Endothelial cell of umbilical vein (primary cell): ENCODE results near the gene SFTA2. TPM values are rescaled to one million over a fixed set of nuclear protein-coding genes. Genes with fewer than 3 reads are reported as not detected.

Source experiments
- BruUV-seq: library from RNA; stranded (reverse); fragments of 400-500 nt; replicated peaks from 2 replicates; lab custom pipeline; 2021; lab: Mats Ljungman, UMichigan
- CTCF ChIA-PET: fragments of 300-600, 350-600 bp; sonication (Branson Sonifier 250); formaldehyde crosslinking; loops from one replicate; lab custom pipeline; 2021; ENCODE audit warnings: antibody characterized with exemption, inconsistent platforms; lab: Charles Lee
- POLR2A ChIA-PET: fragments of 300-600, 350-600 bp; sonication (Branson Sonifier 250); formaldehyde crosslinking; loops from one replicate; lab custom pipeline; 2021; ENCODE audit warnings: antibody characterized with exemption, inconsistent platforms; lab: Charles Lee
- DNase-seq: peaks from one replicate; pipeline ENCODE4 v3.0.0-alpha.2; 2011; ENCODE audit warnings: low read depth, low spot score
- FAIRE-seq: peaks from 2 replicates; lab custom pipeline; 2011; peaks lifted over from hg19 to GRCh38; lab: Jason Lieb, UNC
- H2AFZ ChIP-seq: 2 replicates; pipeline ENCODE4 v1.6.0; 2012; ENCODE audit warnings: low read depth, low read length, control low read depth, inconsistent platforms
- H3K27ac ChIP-seq: 2 replicates; pipeline ENCODE4 v1.5.1; 2011; ENCODE audit warnings: low read depth, mild to moderate bottlenecking, control low read depth, low read length, moderate library complexity; ENCODE audit not compliant: insufficient read depth
- H3K27me3 ChIP-seq, 2 experiments: 2 replicates each; pipeline versions ENCODE4 v1.6.0 to v1.6.1; 2011; ENCODE audit warnings: low read length in 2 of 2, mixed read lengths in 1 of 2; ENCODE audit not compliant: control insufficient read depth in 2 of 2, insufficient read depth in 2 of 2
- H3K36me3 ChIP-seq, 2 experiments: 2 replicates in 1 of 2; 3 replicates in 1 of 2; pipeline ENCODE4 v1.5.1; 2011; ENCODE audit warnings: low read length in 2 of 2, mild to moderate bottlenecking in 1 of 2, moderate library complexity in 1 of 2; ENCODE audit not compliant: control insufficient read depth in 2 of 2, insufficient read depth in 2 of 2; ENCODE audit errors: extremely low read depth in 1 of 2
- H3K4me1 ChIP-seq: 3 replicates; pipeline ENCODE4 v1.5.1; 2011; ENCODE audit warnings: mild to moderate bottlenecking, low read length; ENCODE audit not compliant: control insufficient read depth, insufficient read depth; ENCODE audit errors: extremely low read depth
- H3K4me2 ChIP-seq: 2 replicates; pipeline ENCODE4 v1.6.1; 2011; ENCODE audit warnings: low read length, control low read depth, mixed read lengths; ENCODE audit not compliant: insufficient read depth
- H3K4me3 ChIP-seq, 3 experiments: fragments of 200-600 bp in 1 of 3; sonication (generic), shearing (Covaris generic) in 1 of 3; replicated peaks in 1 of 3; 2 replicates each; pipeline ENCODE4 v1.5.1; 2011 to 2016; ENCODE audit warnings: control low read depth in 3 of 3, low read length in 3 of 3, mild to moderate bottlenecking in 2 of 3, inconsistent platforms in 1 of 3, low read depth in 1 of 3, moderate library complexity in 1 of 3; ENCODE audit not compliant: insufficient read depth in 1 of 3
- H3K79me2 ChIP-seq: 2 replicates; pipeline ENCODE4 v1.6.0; 2012; ENCODE audit warnings: low read length, inconsistent platforms; ENCODE audit not compliant: control insufficient read depth, insufficient read depth
- H3K9ac ChIP-seq: replicated peaks from 2 replicates; pipeline ENCODE3; 2011; ENCODE audit warnings: low read length, control low read depth; ENCODE audit not compliant: insufficient read depth; ENCODE audit errors: extremely low read depth
- H3K9me1 ChIP-seq: replicated peaks from 3 replicates; pipeline ENCODE4 v1.6.0; 2011; ENCODE audit warnings: mild to moderate bottlenecking, low read length; ENCODE audit not compliant: control insufficient read depth, insufficient read depth; ENCODE audit errors: extremely low read depth
- H3K9me3 ChIP-seq: replicated peaks from 2 replicates; pipeline ENCODE4 v1.5.1; 2012; ENCODE audit warnings: low read length, inconsistent platforms; ENCODE audit not compliant: control insufficient read depth, insufficient read depth
- H4K20me1 ChIP-seq: replicated peaks from 2 replicates; pipeline ENCODE3; 2011; ENCODE audit warnings: mild to moderate bottlenecking, low read length; ENCODE audit not compliant: control insufficient read depth, insufficient read depth; ENCODE audit errors: extremely low read depth
- EZH2 ChIP-seq: IDR thresholded peaks from 2 replicates; pipeline ENCODE4 v1.6.1; 2012; ENCODE audit warnings: borderline replicate concordance, low read depth, mild to moderate bottlenecking, moderate library complexity, low read length, inconsistent platforms; ENCODE audit not compliant: severe bottlenecking
- FOS ChIP-seq: IDR thresholded peaks from 2 replicates; pipeline ENCODE4 v1.6.1; 2011; ENCODE audit warnings: mild to moderate bottlenecking, low read length, moderate library complexity, borderline replicate concordance; ENCODE audit not compliant: insufficient read depth
- GATA2 ChIP-seq: IDR thresholded peaks from 2 replicates; pipeline ENCODE4 v1.7.0; 2011; ENCODE audit warnings: low read depth, mild to moderate bottlenecking, moderate library complexity, mixed read lengths, low read length; ENCODE audit not compliant: insufficient read length, insufficient read depth
- JUN ChIP-seq: IDR thresholded peaks from 2 replicates; pipeline ENCODE4 v1.6.1; 2011; ENCODE audit warnings: borderline replicate concordance, low read depth; ENCODE audit not compliant: insufficient read length, insufficient read depth
- MYC ChIP-seq: IDR thresholded peaks from one replicate; pipeline ENCODE4 v1.6.1; 2011; ENCODE audit warnings: mild to moderate bottlenecking, low read depth, low read length
- POLR2A ChIP-seq: IDR thresholded peaks from 2 replicates; pipeline ENCODE4 v1.6.1; 2012; ENCODE audit warnings: low read depth, mild to moderate bottlenecking, control low read depth, low read length
- POLR2AphosphoS5 ChIP-seq: IDR thresholded peaks from 2 replicates; pipeline ENCODE4 v1.6.1; 2012; ENCODE audit warnings: low read depth, mild to moderate bottlenecking, control low read depth, low read length, moderate library complexity; ENCODE audit not compliant: insufficient read depth
- dilution Hi-C: fragments of 300-500 bp; cut with MboI; formaldehyde crosslinking; loops from one replicate; pipeline ENCODE4 v1.15.0; 2019; ENCODE audit warnings: low sequenced_read_pairs; ENCODE audit not compliant: extremely low pct_ligation_motif_present
- intact Hi-C: fragments of 100-400 bp; cut with micrococcal nuclease; formaldehyde crosslinking; loops from one replicate; pipeline ENCODE4 v1.10.0; 2022
- polyA plus RNA-seq, 4 experiments: library from polyadenylated mRNA; depleted of rRNA in 3 of 4; stranded (reverse) in 3 of 4; unstranded in 1 of 4; fragments of >200 nt; gene quantifications; 2 replicates each; pipeline versions ENCODE4 v1.2.1 to v1.2.3, GENCODE V29; 2011 to 2012; ENCODE audit warnings: missing spikeins in 1 of 4
- total RNA-seq: library from RNA; stranded (reverse); gene quantifications from 2 replicates; pipeline ENCODE4 v1.2.3, GENCODE V29; 2021
- TF ChIP-seq, protein P1 (sequence below): IDR thresholded peaks from 2 replicates; pipeline ENCODE4 v1.6.1; 2011; ENCODE audit not compliant: insufficient read depth, insufficient read length
- TF ChIP-seq, protein P2 (sequence below), 2 donors: IDR thresholded peaks; 1 replicate in 1 of 2; 2 replicates in 1 of 2; pipeline ENCODE4 v1.5.1; 2011; ENCODE audit warnings: low read length in 2 of 2, mild to moderate bottlenecking in 2 of 2, moderate library complexity in 2 of 2, control low read depth in 1 of 2, inconsistent platforms in 1 of 2, low read depth in 1 of 2; ENCODE audit not compliant: insufficient read depth in 1 of 2; ENCODE audit errors: extremely low read depth in 1 of 2

SFTA2 gene
- total and polyA plus RNA-seq, 2 donors (not counting 3 experiments of a cell fraction or from before 2014, with no cell fraction given), result not detected

DNA sequence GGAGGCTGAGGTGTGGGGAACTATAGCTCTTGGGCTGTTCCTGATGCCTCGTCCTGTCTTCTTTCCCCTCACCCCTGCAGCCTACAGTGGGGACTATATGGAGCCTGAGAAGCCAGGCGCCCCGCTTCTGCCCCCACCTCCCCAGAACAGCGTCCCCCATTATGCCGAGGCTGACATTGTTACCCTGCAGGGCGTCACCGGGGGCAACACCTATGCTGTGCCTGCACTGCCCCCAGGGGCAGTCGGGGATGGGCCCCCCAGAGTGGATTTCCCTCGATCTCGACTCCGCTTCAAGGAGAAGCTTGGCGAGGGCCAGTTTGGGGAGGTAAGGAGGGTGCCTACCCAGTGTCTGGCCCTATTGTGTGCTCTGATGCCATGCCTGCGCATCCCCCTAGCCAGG lies 35.4 kb downstream of the SFTA2 start:
- DNase-seq, result no peak
- no peak overlapping the region for H3K9ac ChIP-seq
- H4K20me1 ChIP-seq, result no peaks in the 10 kb centered on the region
- no peak for TF ChIP-seq POLR2AphosphoS5
- no peak for TF ChIP-seq MYC
- no peak for TF ChIP-seq EZH2
- no peak for TF ChIP-seq JUN
- TF ChIP-seq GATA2, result no peak
- TF ChIP-seq, protein P1, sequence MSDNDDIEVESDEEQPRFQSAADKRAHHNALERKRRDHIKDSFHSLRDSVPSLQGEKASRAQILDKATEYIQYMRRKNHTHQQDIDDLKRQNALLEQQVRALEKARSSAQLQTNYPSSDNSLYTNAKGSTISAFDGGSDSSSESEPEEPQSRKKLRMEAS, result no peak
- TF ChIP-seq, protein P2, sequence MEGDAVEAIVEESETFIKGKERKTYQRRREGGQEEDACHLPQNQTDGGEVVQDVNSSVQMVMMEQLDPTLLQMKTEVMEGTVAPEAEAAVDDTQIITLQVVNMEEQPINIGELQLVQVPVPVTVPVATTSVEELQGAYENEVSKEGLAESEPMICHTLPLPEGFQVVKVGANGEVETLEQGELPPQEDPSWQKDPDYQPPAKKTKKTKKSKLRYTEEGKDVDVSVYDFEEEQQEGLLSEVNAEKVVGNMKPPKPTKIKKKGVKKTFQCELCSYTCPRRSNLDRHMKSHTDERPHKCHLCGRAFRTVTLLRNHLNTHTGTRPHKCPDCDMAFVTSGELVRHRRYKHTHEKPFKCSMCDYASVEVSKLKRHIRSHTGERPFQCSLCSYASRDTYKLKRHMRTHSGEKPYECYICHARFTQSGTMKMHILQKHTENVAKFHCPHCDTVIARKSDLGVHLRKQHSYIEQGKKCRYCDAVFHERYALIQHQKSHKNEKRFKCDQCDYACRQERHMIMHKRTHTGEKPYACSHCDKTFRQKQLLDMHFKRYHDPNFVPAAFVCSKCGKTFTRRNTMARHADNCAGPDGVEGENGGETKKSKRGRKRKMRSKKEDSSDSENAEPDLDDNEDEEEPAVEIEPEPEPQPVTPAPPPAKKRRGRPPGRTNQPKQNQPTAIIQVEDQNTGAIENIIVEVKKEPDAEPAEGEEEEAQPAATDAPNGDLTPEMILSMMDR (IDR thresholded peaks at IDR 0.05; ENCODE audit: extremely low read depth in 1 of 2, insufficient read depth in 1 of 2, low read depth in 1 of 2, low read length in 2 of 2), result no peak
- no peak for TF ChIP-seq POLR2A
- TF ChIP-seq FOS, result no peak
- H2AFZ ChIP-seq, result no peak overlapping the region
- dilution Hi-C loops, result loop anchor here (25.0 kb wide), 1 partner anchor 159 kb away; the partner anchor contains the start of genes FLOT1 and IER3
- H3K9me1 ChIP-seq, result no peaks in the 10 kb centered on the region
- FAIRE-seq, result no peak
- intact Hi-C loops, result no loop called here
- H3K4me3 ChIP-seq, result no peak overlapping the region
- ChIA-PET CTCF (interaction anchor here (1.0 to 1.4 kb wide), 4 partner anchors 11 to 217 kb away, joined by 3 to 4 read pairs (median 3); partner anchors contain the start of gene GTF2H4), POLR2A (no interaction called here)
- H3K27me3 ChIP-seq, result no peaks in the 10 kb centered on the region
- no peak overlapping the region for H3K4me2 ChIP-seq
- H3K9me3 ChIP-seq, result no peaks in the 10 kb centered on the region
- H3K79me2 ChIP-seq, result no peaks in the 10 kb centered on the region
- no TSS peak for BruUV-seq
- H3K4me1 ChIP-seq, result no peaks in the 10 kb centered on the region
- H3K36me3 ChIP-seq, result peaks cover 0 to 7% of the 10 kb centered on the region in 2 experiments
- no peak overlapping the region for H3K27ac ChIP-seq
